Putamen (tissue), 1 donor: Measurements from ENCODE around the gene DISP3.

Experiments used
- DNase-seq: peaks from one replicate; pipeline ENCODE4 v3.0.0-alpha.2; 2016; ENCODE audit warnings: low spot score

The DISP3 gene

GRCh38 chr1:11486231-11487009 lies 7.5 kb downstream of the DISP3 start:
- DNase-seq = no peak

- DNase-seq = peak; percentile 57
These were observed 8.3 kb downstream of the DISP3 start for GRCh38 chr1:11487196-11487751.

GRCh38 chr1:11488201-11488770 lies 9.3 kb downstream of the DISP3 start:
- DNase-seq = no peak

- DNase-seq = no peak
These were observed 10.1 kb downstream of the DISP3 start for GRCh38 chr1:11488966-11489625.

GRCh38 chr1:11492235-11492634 lies 13.3 kb downstream of the DISP3 start:
- DNase-seq = no peak

GRCh38 chr1:11493972-11494655 lies 15.2 kb downstream of the DISP3 start:
- no peak for DNase-seq

- no peak for DNase-seq
These were observed 15.8 kb downstream of the DISP3 start for GRCh38 chr1:11494771-11495170.

- DNase-seq = no peak
These were observed 16.6 kb downstream of the DISP3 start for GRCh38 chr1:11495579-11495978.

GRCh38 chr1:11496551-11497080 lies 17.7 kb downstream of the DISP3 start:
- DNase-seq = no peak

- no peak for DNase-seq
These were observed 20.1 kb downstream of the DISP3 start for GRCh38 chr1:11498956-11499594.

GRCh38 chr1:11499601-11500331 lies 20.8 kb downstream of the DISP3 start:
- DNase-seq = peak; percentile 31

- DNase-seq = no peak
These were observed 21.9 kb downstream of the DISP3 start for GRCh38 chr1:11500881-11501280.

GRCh38 chr1:11501491-11501897 lies 22.5 kb downstream of the DISP3 start:
- no peak for DNase-seq

GRCh38 chr1:11501906-11502485 lies 23.0 kb downstream of the DISP3 start:
- no peak for DNase-seq

- no peak for DNase-seq
These were observed 23.6 kb downstream of the DISP3 start for GRCh38 chr1:11502516-11502915.

GRCh38 chr1:11504599-11504998 lies 25.6 kb downstream of the DISP3 start:
- DNase-seq = no peak

- no peak for DNase-seq
These were observed 26.9 kb downstream of the DISP3 start for GRCh38 chr1:11505591-11506538.

- DNase-seq = no peak
These were observed 28.4 kb downstream of the DISP3 start for GRCh38 chr1:11507309-11507708.

- DNase-seq = no peak
These were observed 34.7 kb downstream of the DISP3 start for GRCh38 chr1:11513681-11514080.
